UCSD-AML1 (cell line): ENCODE measurements around the gene RNF31.

Experiments used
- DNase-seq: peaks from one replicate; lab custom pipeline; 2025; ENCODE audit not compliant: unreplicated experiment; lab: John Stamatoyannopoulos, UW

RNF31 gene

GRCh38 chr14:24116128-24116814, 31.0 kb upstream of the RNF31 start:
- DNase-seq: no peak

GRCh38 chr14:24117179-24117578, 30.1 kb upstream of the RNF31 start:
- DNase-seq: no peak

GRCh38 chr14:24119691-24120090, 27.6 kb upstream of the RNF31 start:
- DNase-seq: no peak

GRCh38 chr14:24121210-24121609, 26.1 kb upstream of the RNF31 start:
- no peak for DNase-seq

- DNase-seq: no peak
These were observed 24.9 kb upstream of the RNF31 start for GRCh38 chr14:24122416-24122815.

- no peak for DNase-seq
These were observed 24.4 kb upstream of the RNF31 start for GRCh38 chr14:24122898-24123297.

GRCh38 chr14:24123424-24124417, 23.6 kb upstream of the RNF31 start:
- no peak for DNase-seq

- no peak for DNase-seq
These were observed 20.4 kb upstream of the RNF31 start for GRCh38 chr14:24126939-24127338.

- no peak for DNase-seq
These were observed 19.6 kb upstream of the RNF31 start for GRCh38 chr14:24127673-24128072.

GRCh38 chr14:24129410-24129998, 17.8 kb upstream of the RNF31 start:
- DNase-seq: no peak

- DNase-seq: no peak
These were observed 16.9 kb upstream of the RNF31 start, which contains the start of gene FITM1 for GRCh38 chr14:24130380-24130716. Gene FITM1 (plus strand): TSS chr14:24130659. CDS start chr14:24131564, 905 bp downstream.

GRCh38 chr14:24130717-24131548, 16.4 kb upstream of the RNF31 start:
- DNase-seq: no peak

- no peak for DNase-seq
These were observed 15.7 kb upstream of the RNF31 start for GRCh38 chr14:24131549-24131966.

- DNase-seq: no peak
These were observed 15.1 kb upstream of the RNF31 start for GRCh38 chr14:24132061-24132685.

GRCh38 chr14:24132976-24133375, 14.3 kb upstream of the RNF31 start:
- no peak for DNase-seq

GRCh38 chr14:24133735-24134134, 13.6 kb upstream of the RNF31 start:
- no peak for DNase-seq

- no peak for DNase-seq
These were observed 11.8 kb upstream of the RNF31 start for GRCh38 chr14:24135584-24135833.

GRCh38 chr14:24135834-24136683, 11.2 kb upstream of the RNF31 start, which contains the start of gene PSME1:
Gene PSME1 (plus strand): TSS chr14:24136194. CDS start chr14:24136263, 69 bp downstream.
- DNase-seq: peak; percentile 94

GRCh38 chr14:24136684-24137528, 10.4 kb upstream of the RNF31 start:
- DNase-seq: no peak
